HepG2 (cell line): Measurements from ENCODE around the gene TPCN2. TPM values are rescaled to one million over a fixed set of nuclear protein-coding genes. Genes with fewer than 3 reads are reported as not detected.

Source experiments
- BORCS8-MEF2B ChIP-seq: sonication (generic); formaldehyde crosslinking; IDR thresholded peaks from 2 replicates; pipeline ENCODE4 v1.8.0; 2022; ENCODE audit warnings: mild to moderate bottlenecking, missing genetic modification reagents
- FOXC1 ChIP-seq: sonication (generic); formaldehyde crosslinking; IDR thresholded peaks from 2 replicates; pipeline ENCODE4 v1.8.0; 2022; ENCODE audit warnings: mild to moderate bottlenecking, missing genetic modification reagents, borderline replicate concordance
- NCOA5 ChIP-seq: sonication (generic); formaldehyde crosslinking; IDR thresholded peaks from 2 replicates; pipeline ENCODE4 v1.4.0; 2020; ENCODE audit warnings: missing genetic modification reagents
- SMC3 ChIP-seq: IDR thresholded peaks from 2 replicates; pipeline ENCODE4 v1.6.1; 2011; ENCODE audit warnings: low read length, improper control_type of control experiment
- SP1 ChIP-seq, 2 experiments: fragments of 450-650 bp in 1 of 2; sonication (generic) in 1 of 2; formaldehyde crosslinking in 1 of 2; IDR thresholded peaks; 2 replicates each; pipeline versions ENCODE4 v1.4.0 to v1.6.1; 2016 to 2020; ENCODE audit warnings: missing genetic modification reagents in 1 of 2
- XRCC5 ChIP-seq: fragments of 200-400 bp; formaldehyde crosslinking; optimal IDR thresholded peaks from 2 replicates; pipeline ENCODE3; 2017; ENCODE audit warnings: mild to moderate bottlenecking, low read length
- ZNF660 ChIP-seq: sonication (generic); formaldehyde crosslinking; IDR thresholded peaks from 2 replicates; pipeline ENCODE4 v1.5.1; 2020; ENCODE audit warnings: mild to moderate bottlenecking, low read depth, missing genetic modification reagents, borderline replicate concordance
- ZNF883 ChIP-seq: sonication (generic); formaldehyde crosslinking; IDR thresholded peaks from 2 replicates; pipeline ENCODE4 v1.5.1; 2020; ENCODE audit warnings: mild to moderate bottlenecking, missing genetic modification reagents; ENCODE audit errors: not compliant biosample characterization
- polyA plus RNA-seq, 8 experiments: library from polyadenylated mRNA; depleted of rRNA in 3 of 8; stranded (reverse) in 7 of 8; unstranded in 1 of 8; fragments of >200 nt; fragmentation: Illumina TruSeq in 4 of 8; extraction: Trizol in 4 of 8; gene quantifications; 2 replicates each; pipeline versions ENCODE4 v1.2.1 to v1.2.3, GENCODE V29; 2011 to 2016; ENCODE audit warnings: low read depth in 4 of 8, missing spikeins in 1 of 8, mixed read lengths in 1 of 8; ENCODE audit not compliant: insufficient read depth in 1 of 8
- total RNA-seq, 5 experiments: library from RNA; depleted of rRNA; stranded (reverse); fragments of >200 nt; fragmentation: Illumina TruSeq; extraction: Trizol; gene quantifications; 2 replicates each; pipeline ENCODE4 v1.2.3, GENCODE V29; 2016; ENCODE audit warnings: low read depth in 1 of 5
- TF ChIP-seq, protein P1 (sequence below): sonication (generic); formaldehyde crosslinking; IDR thresholded peaks from 2 replicates; pipeline ENCODE4 v1.4.0; 2020; ENCODE audit warnings: missing genetic modification reagents, borderline replicate concordance
- TF ChIP-seq, protein P2 (sequence below): sonication (generic); formaldehyde crosslinking; IDR thresholded peaks from 2 replicates; pipeline ENCODE4 v1.5.0; 2020; ENCODE audit warnings: mild to moderate bottlenecking, missing genetic modification reagents, moderate library complexity
- TF ChIP-seq, protein P3 (sequence below): IDR thresholded peaks from 2 replicates; pipeline ENCODE4 v1.6.1; 2016; ENCODE audit warnings: low read depth, missing genetic modification reagents, missing compliant biosample characterization
- TF ChIP-seq, protein P4 (sequence below): sonication (generic); formaldehyde crosslinking; IDR thresholded peaks from 2 replicates; pipeline ENCODE4 v1.5.0; 2020; ENCODE audit warnings: missing genetic modification reagents, mild to moderate bottlenecking, borderline replicate concordance
- TF ChIP-seq, protein P5 (sequence below): sonication (generic); formaldehyde crosslinking; IDR thresholded peaks from 2 replicates; pipeline ENCODE4 v1.5.1; 2020; ENCODE audit warnings: missing genetic modification reagents, mild to moderate bottlenecking, borderline replicate concordance

Gene TPCN2
- total and polyA plus RNA-seq, 2 of the 13 experiments (the other 11 are each of a cell fraction or from before 2014, with no cell fraction given) = 5.6 to 5.9 TPM

DNA sequence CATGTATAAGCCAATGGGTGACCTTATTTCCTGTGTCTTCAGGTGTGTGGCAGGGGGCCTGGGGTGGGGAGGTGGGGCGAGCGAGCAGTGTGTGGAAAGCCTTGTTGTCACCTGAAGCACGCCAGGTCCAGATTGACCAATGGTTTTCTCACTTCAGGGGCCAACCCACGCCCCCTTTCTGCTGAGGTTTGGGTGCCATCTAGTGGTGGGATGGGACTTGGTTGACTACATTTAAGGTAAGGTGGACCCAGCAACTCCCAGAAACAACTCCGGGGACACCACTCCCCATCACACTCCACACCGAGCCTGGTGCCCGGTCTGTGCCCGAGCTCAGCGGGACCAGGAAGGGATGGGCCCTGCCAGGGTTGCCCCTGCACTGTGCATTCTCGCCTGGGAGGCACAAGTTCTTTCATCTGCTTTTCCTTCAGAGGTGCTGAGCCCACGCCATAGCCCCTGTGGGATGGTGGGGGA is 40.0 kb downstream of the TPCN2 start (continued):
- TF ChIP-seq, protein P1, sequence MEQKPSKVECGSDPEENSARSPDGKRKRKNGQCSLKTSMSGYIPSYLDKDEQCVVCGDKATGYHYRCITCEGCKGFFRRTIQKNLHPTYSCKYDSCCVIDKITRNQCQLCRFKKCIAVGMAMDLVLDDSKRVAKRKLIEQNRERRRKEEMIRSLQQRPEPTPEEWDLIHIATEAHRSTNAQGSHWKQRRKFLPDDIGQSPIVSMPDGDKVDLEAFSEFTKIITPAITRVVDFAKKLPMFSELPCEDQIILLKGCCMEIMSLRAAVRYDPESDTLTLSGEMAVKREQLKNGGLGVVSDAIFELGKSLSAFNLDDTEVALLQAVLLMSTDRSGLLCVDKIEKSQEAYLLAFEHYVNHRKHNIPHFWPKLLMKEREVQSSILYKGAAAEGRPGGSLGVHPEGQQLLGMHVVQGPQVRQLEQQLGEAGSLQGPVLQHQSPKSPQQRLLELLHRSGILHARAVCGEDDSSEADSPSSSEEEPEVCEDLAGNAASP (CRISPR knock-in tag) = no peak
- TF ChIP-seq, protein P2, sequence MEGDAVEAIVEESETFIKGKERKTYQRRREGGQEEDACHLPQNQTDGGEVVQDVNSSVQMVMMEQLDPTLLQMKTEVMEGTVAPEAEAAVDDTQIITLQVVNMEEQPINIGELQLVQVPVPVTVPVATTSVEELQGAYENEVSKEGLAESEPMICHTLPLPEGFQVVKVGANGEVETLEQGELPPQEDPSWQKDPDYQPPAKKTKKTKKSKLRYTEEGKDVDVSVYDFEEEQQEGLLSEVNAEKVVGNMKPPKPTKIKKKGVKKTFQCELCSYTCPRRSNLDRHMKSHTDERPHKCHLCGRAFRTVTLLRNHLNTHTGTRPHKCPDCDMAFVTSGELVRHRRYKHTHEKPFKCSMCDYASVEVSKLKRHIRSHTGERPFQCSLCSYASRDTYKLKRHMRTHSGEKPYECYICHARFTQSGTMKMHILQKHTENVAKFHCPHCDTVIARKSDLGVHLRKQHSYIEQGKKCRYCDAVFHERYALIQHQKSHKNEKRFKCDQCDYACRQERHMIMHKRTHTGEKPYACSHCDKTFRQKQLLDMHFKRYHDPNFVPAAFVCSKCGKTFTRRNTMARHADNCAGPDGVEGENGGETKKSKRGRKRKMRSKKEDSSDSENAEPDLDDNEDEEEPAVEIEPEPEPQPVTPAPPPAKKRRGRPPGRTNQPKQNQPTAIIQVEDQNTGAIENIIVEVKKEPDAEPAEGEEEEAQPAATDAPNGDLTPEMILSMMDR (CRISPR knock-in tag) = peak; percentile 90
- TF ChIP-seq BORCS8-MEF2B (CRISPR knock-in tag) = 0 out of 2 replicates have a peak, but pooled peaks have one; percentile 19
- peak; percentile 23; the same call in 1 of the 2 replicates for TF ChIP-seq FOXC1 (CRISPR knock-in tag)
- TF ChIP-seq ZNF660 (CRISPR knock-in tag) = no peak
- no peak for TF ChIP-seq ZNF883 (CRISPR knock-in tag)
- TF ChIP-seq, protein P3, sequence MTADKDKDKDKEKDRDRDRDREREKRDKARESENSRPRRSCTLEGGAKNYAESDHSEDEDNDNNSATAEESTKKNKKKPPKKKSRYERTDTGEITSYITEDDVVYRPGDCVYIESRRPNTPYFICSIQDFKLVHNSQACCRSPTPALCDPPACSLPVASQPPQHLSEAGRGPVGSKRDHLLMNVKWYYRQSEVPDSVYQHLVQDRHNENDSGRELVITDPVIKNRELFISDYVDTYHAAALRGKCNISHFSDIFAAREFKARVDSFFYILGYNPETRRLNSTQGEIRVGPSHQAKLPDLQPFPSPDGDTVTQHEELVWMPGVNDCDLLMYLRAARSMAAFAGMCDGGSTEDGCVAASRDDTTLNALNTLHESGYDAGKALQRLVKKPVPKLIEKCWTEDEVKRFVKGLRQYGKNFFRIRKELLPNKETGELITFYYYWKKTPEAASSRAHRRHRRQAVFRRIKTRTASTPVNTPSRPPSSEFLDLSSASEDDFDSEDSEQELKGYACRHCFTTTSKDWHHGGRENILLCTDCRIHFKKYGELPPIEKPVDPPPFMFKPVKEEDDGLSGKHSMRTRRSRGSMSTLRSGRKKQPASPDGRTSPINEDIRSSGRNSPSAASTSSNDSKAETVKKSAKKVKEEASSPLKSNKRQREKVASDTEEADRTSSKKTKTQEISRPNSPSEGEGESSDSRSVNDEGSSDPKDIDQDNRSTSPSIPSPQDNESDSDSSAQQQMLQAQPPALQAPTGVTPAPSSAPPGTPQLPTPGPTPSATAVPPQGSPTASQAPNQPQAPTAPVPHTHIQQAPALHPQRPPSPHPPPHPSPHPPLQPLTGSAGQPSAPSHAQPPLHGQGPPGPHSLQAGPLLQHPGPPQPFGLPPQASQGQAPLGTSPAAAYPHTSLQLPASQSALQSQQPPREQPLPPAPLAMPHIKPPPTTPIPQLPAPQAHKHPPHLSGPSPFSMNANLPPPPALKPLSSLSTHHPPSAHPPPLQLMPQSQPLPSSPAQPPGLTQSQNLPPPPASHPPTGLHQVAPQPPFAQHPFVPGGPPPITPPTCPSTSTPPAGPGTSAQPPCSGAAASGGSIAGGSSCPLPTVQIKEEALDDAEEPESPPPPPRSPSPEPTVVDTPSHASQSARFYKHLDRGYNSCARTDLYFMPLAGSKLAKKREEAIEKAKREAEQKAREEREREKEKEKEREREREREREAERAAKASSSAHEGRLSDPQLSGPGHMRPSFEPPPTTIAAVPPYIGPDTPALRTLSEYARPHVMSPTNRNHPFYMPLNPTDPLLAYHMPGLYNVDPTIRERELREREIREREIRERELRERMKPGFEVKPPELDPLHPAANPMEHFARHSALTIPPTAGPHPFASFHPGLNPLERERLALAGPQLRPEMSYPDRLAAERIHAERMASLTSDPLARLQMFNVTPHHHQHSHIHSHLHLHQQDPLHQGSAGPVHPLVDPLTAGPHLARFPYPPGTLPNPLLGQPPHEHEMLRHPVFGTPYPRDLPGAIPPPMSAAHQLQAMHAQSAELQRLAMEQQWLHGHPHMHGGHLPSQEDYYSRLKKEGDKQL (CRISPR knock-in tag) = no peak
- TF ChIP-seq NCOA5 (CRISPR knock-in tag) = no peak
- TF ChIP-seq SP1 (IDR thresholded peaks at IDR 0.05) = no peak
- TF ChIP-seq SP1 (CRISPR knock-in tag; IDR thresholded peaks at IDR 0.05) = 0 out of 2 replicates have a peak, but pooled peaks have one; percentile 49
- TF ChIP-seq, protein P4, sequence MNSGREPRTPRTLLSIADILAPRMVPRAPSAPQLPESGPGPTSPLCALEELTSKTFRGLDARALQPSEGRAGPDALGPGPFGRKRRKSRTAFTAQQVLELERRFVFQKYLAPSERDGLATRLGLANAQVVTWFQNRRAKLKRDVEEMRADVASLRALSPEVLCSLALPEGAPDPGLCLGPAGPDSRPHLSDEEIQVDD (CRISPR knock-in tag) = no peak
- TF ChIP-seq SMC3 = peak; percentile 47; the same call in 1 of the 2 replicates
- TF ChIP-seq XRCC5 = peak; percentile 36
- TF ChIP-seq, protein P5, sequence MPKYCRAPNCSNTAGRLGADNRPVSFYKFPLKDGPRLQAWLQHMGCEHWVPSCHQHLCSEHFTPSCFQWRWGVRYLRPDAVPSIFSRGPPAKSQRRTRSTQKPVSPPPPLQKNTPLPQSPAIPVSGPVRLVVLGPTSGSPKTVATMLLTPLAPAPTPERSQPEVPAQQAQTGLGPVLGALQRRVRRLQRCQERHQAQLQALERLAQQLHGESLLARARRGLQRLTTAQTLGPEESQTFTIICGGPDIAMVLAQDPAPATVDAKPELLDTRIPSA (CRISPR knock-in tag) = no peak
